HCT116 (cell line): ENCODE measurements around the gene ZNF750. TPM values are rescaled to one million over a fixed set of nuclear protein-coding genes. Genes with fewer than 3 reads are reported as not detected.

Experiments used
- ATAC-seq: fragments of 200-7000 bp; cut with Tn5 transposase; 2 replicates; pipeline ENCODE4 v1.9.1; 2020; ENCODE audit warnings: mild to moderate bottlenecking, moderate library complexity
- BruUV-seq: library from RNA; stranded (reverse); fragments of 400-500 nt; replicated peaks from 2 replicates; lab custom pipeline; 2021; lab: Mats Ljungman, UMichigan
- CTCF ChIA-PET: fragments of 300-600 bp; sonication (Branson Sonifier 250); formaldehyde crosslinking; loops from one replicate; lab custom pipeline; 2021; ENCODE audit warnings: antibody characterized with exemption; lab: Charles Lee
- POLR2A ChIA-PET: fragments of 300-600, 350-600 bp; sonication (Branson Sonifier 250); formaldehyde crosslinking; loops from one replicate; lab custom pipeline; 2021; ENCODE audit warnings: antibody characterized with exemption; lab: Charles Lee
- RAD21 ChIA-PET, 2 experiments: fragments of 300-600 bp; sonication (Branson Sonifier 250); formaldehyde crosslinking; loops; one replicate each; lab custom pipeline; 2023; ENCODE audit warnings: low total read pairs in 2 of 2; ENCODE audit not compliant: uncharacterized antibody in 2 of 2, unreplicated experiment in 2 of 2, low non-redundant PET in 1 of 2; lab: Charles Lee
- DNase-seq: peaks from one replicate; pipeline ENCODE4 v3.0.0-alpha.2; 2010; ENCODE audit warnings: low read depth, low spot score
- H2AFZ ChIP-seq: fragments of 200-600 bp; shearing (Covaris generic), sonication (generic); 2 replicates; pipeline ENCODE4 v1.6.1; 2017; ENCODE audit warnings: low read depth, mixed run types, mixed read lengths, antibody characterized with exemption, low read length; ENCODE audit not compliant: poor library complexity, severe bottlenecking
- H3K27ac ChIP-seq: 2 replicates; pipeline ENCODE4 v1.5.1; 2012; ENCODE audit warnings: low read depth, low read length
- H3K27me3 ChIP-seq: fragments of 200-600 bp; sonication (generic); 2 replicates; pipeline ENCODE4 v1.6.1; 2016; ENCODE audit warnings: mixed run types, low read length, mixed read lengths; ENCODE audit not compliant: insufficient read depth
- H3K36me3 ChIP-seq, 2 experiments: fragments of 200-500 bp in 1 of 2; fragments of 200-600 bp in 1 of 2; sonication (Bioruptor generic) in 1 of 2; sonication (generic) in 1 of 2; 2 replicates each; pipeline versions ENCODE4 v1.5.1 to v1.6.1; 2014 to 2016; ENCODE audit warnings: low read length in 2 of 2, inconsistent platforms in 1 of 2, mixed read lengths in 1 of 2, mixed run types in 1 of 2; ENCODE audit not compliant: insufficient read depth in 2 of 2, control insufficient read depth in 1 of 2
- H3K4me1 ChIP-seq, 2 experiments: fragments of 200-600 bp in 1 of 2; sonication (generic) in 1 of 2; 2 replicates each; pipeline versions ENCODE4 v1.5.1 to v1.6.1; 2012 to 2017; ENCODE audit warnings: low read length in 2 of 2, inconsistent platforms in 1 of 2, mild to moderate bottlenecking in 1 of 2, mixed read lengths in 1 of 2, mixed run types in 1 of 2, moderate library complexity in 1 of 2; ENCODE audit not compliant: insufficient read depth in 2 of 2, control insufficient read depth in 1 of 2
- H3K4me2 ChIP-seq: fragments of 200-600 bp; sonication (generic); 2 replicates; pipeline ENCODE4 v1.6.1; 2017; ENCODE audit warnings: mixed run types, low read length, mixed read lengths
- H3K4me3 ChIP-seq, 2 experiments: fragments of 200-600 bp in 1 of 2; sonication (generic) in 1 of 2; replicated peaks in 1 of 2; 2 replicates each; pipeline ENCODE4 v1.5.1; 2011 to 2016; ENCODE audit warnings: low read length in 2 of 2, control low read depth in 1 of 2, low read depth in 1 of 2, mild to moderate bottlenecking in 1 of 2, mixed read lengths in 1 of 2, mixed run types in 1 of 2
- H3K79me2 ChIP-seq: fragments of 200-600 bp; sonication (generic); 2 replicates; pipeline ENCODE4 v1.6.1; 2017; ENCODE audit warnings: mild to moderate bottlenecking, mixed run types, low read length, moderate library complexity, mixed read lengths; ENCODE audit not compliant: insufficient read depth
- H3K9ac ChIP-seq: fragments of 200-600 bp; sonication (generic); 2 replicates; pipeline ENCODE4 v1.6.1; 2016; ENCODE audit warnings: low read length, mixed read lengths
- H3K9me2 ChIP-seq: fragments of 200-600 bp; sonication (generic), shearing (Covaris generic); 2 replicates; pipeline ENCODE4 v1.6.1; 2017; ENCODE audit warnings: mixed run types, mild to moderate bottlenecking, moderate library complexity; ENCODE audit not compliant: insufficient read depth
- H3K9me3 ChIP-seq, 2 experiments: fragments of 200-500 bp in 1 of 2; fragments of 200-600 bp in 1 of 2; sonication (Bioruptor generic) in 1 of 2; sonication (generic) in 1 of 2; 2 replicates each; pipeline ENCODE4 v1.6.1; 2014 to 2017; ENCODE audit warnings: low read length in 2 of 2, mixed read lengths in 2 of 2, inconsistent platforms in 1 of 2, low read depth in 1 of 2, mild to moderate bottlenecking in 1 of 2, mixed run types in 1 of 2, moderate library complexity in 1 of 2; ENCODE audit not compliant: control insufficient read depth in 1 of 2, insufficient read depth in 1 of 2
- H4K20me1 ChIP-seq: fragments of 200-600 bp; sonication (generic), shearing (Covaris generic); 2 replicates; pipeline ENCODE4 v1.6.1; 2017; ENCODE audit warnings: mixed run types, mild to moderate bottlenecking, moderate library complexity; ENCODE audit not compliant: insufficient read depth
- ELF1 ChIP-seq: IDR thresholded peaks from 2 replicates; pipeline ENCODE4 v1.6.1; 2012; ENCODE audit warnings: low read depth, borderline replicate concordance
- EZH2 ChIP-seq: fragments of 200-600 bp; sonication (generic); IDR thresholded peaks from 2 replicates; pipeline ENCODE4 v1.6.1; 2017; ENCODE audit warnings: antibody characterized with exemption, mixed run types
- FOSL1 ChIP-seq: IDR thresholded peaks from 2 replicates; pipeline ENCODE4 v1.6.1; 2012; ENCODE audit warnings: low read depth
- JUND ChIP-seq: IDR thresholded peaks from 2 replicates; pipeline ENCODE4 v1.6.1; 2012
- POLR2A ChIP-seq: IDR thresholded peaks from 2 replicates; pipeline ENCODE4 v1.7.0; 2011; ENCODE audit warnings: borderline replicate concordance; ENCODE audit not compliant: insufficient read depth, insufficient read length; ENCODE audit errors: extremely low read depth
- REST ChIP-seq: IDR thresholded peaks from 2 replicates; pipeline ENCODE4 v1.6.1; 2012; ENCODE audit warnings: low read depth
- SP1 ChIP-seq: IDR thresholded peaks from 2 replicates; pipeline ENCODE4 v1.6.1; 2012; ENCODE audit warnings: low read depth
- SRF ChIP-seq: IDR thresholded peaks from 2 replicates; pipeline ENCODE4 v1.6.1; 2012; ENCODE audit warnings: low read depth
- TCF7L2 ChIP-seq: IDR thresholded peaks from 2 replicates; pipeline ENCODE4 v1.7.0; 2011; ENCODE audit warnings: borderline replicate concordance, inconsistent platforms; ENCODE audit not compliant: insufficient read depth, insufficient read length; ENCODE audit errors: extremely low read depth
- ZBTB33 ChIP-seq: IDR thresholded peaks from 2 replicates; pipeline ENCODE4 v1.6.1; 2011; ENCODE audit warnings: mild to moderate bottlenecking, low read length, moderate library complexity; ENCODE audit not compliant: insufficient replicate concordance; ENCODE audit errors: extremely low read depth
- ZFX ChIP-seq: fragments of 450-650 bp; IDR thresholded peaks from 2 replicates; pipeline ENCODE4 v1.6.1; 2017
- ZNF274 ChIP-seq: fragments of 200-500 bp; sonication (Bioruptor generic); IDR thresholded peaks from 2 replicates; pipeline ENCODE4 v1.6.1; 2014; ENCODE audit warnings: mild to moderate bottlenecking, low read depth, low read length, inconsistent platforms
- intact Hi-C: fragments of 100-400 bp; cut with micrococcal nuclease; formaldehyde crosslinking; loops from 2 replicates; pipeline ENCODE4 v1.10.0; 2022
- total RNA-seq: library from RNA; stranded (reverse); gene quantifications from one replicate; pipeline ENCODE4 v1.2.1, GENCODE V29; 2021; ENCODE audit not compliant: unreplicated experiment
- TF ChIP-seq, protein P1 (sequence below), 3 experiments: fragments of 200-600 bp in 1 of 3; sonication (generic) in 1 of 3; IDR thresholded peaks in 2 of 3; conservative IDR thresholded peaks in 1 of 3; 2 replicates each; pipeline ENCODE4 v1.5.1; 2012 to 2017; ENCODE audit warnings: low read depth in 2 of 3, low read length in 2 of 3, antibody characterized with exemption in 1 of 3, borderline replicate concordance in 1 of 3, control low read depth in 1 of 3, mild to moderate bottlenecking in 1 of 3, mixed read lengths in 1 of 3, mixed run types in 1 of 3, moderate library complexity in 1 of 3; ENCODE audit not compliant: insufficient read depth in 1 of 3

ZNF750 gene
- total RNA-seq, 1 experiment from 2014 or later = not detected

DNA sequence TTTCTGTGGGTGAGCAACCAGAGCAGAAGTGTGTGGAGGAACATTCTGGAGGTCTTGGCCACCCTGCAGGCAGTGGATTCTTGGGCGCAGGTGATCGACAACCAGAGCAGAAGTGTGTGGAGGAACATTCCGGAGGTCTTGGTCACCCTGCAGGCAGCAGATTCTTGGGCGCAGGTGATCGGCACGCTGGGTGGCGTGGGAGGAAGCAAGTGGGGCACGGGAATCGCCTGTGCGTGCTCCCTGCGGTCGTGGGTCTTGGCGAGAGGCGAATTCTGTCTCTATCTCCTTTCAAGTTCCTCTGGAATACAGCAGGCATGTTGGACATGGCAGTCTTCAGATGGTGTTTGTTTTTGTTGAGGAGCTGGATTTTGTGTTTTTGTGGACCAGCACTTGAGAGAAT, 30.7 kb upstream of the ZNF750 start:
- H3K4me3 ChIP-seq = no peak overlapping the region
- intact Hi-C loops = no loop called here
- BruUV-seq = no TSS peak
- no peak for TF ChIP-seq POLR2A
- TF ChIP-seq JUND = no peak
- TF ChIP-seq ZNF274 = no peak
- TF ChIP-seq ZBTB33 = no peak
- TF ChIP-seq SRF = no peak
- no peak for TF ChIP-seq ZFX
- no peak for TF ChIP-seq EZH2
- TF ChIP-seq, all 23 proteins: peak for 0
- Histone ChIP-seq H3K36me3 (peaks cover 0 to 15% of the 10 kb centered on the region in 2 experiments; a peak in 1 of 4 replicates), H3K9me3 (no peaks in the 10 kb centered on the region), H3K4me1 (peaks cover 3 to 30% of the 10 kb centered on the region in 2 experiments), H3K9me2 (no peaks in the 10 kb centered on the region), H3K9ac (no peak overlapping the region), H4K20me1 (peaks cover 2% of the 10 kb centered on the region; the same call in 1 of the 2 replicates), H3K79me2 (peaks cover 22% of the 10 kb centered on the region), H3K27me3 (no peaks in the 10 kb centered on the region), H2AFZ (no peak overlapping the region), H3K4me2 (no peak overlapping the region), H3K27ac (no peak overlapping the region)
- ChIA-PET CTCF (interaction anchor here (1.6 kb wide), 1 partner anchor 14 kb away, joined by 3 read pairs; no protein-coding TSS in a partner anchor), POLR2A (no interaction called here), RAD21 (no interaction called here)
- ATAC-seq (no peak), DNase-seq (no peak)

- H4K20me1 ChIP-seq = peaks cover 4% of the 10 kb centered on the region; the same call in 1 of the 2 replicates
- H2AFZ ChIP-seq = no peak overlapping the region
- peaks cover 4 to 30% of the 10 kb centered on the region in 2 experiments for H3K4me1 ChIP-seq
- H3K79me2 ChIP-seq = peaks cover 22% of the 10 kb centered on the region
- H3K4me3 ChIP-seq = no peak overlapping the region
- TF ChIP-seq FOSL1 (no peak), JUND (no peak), EZH2 (no peak), SP1 (no peak), ELF1 (no peak), TCF7L2 (no peak), REST (no peak)
- TF ChIP-seq, protein P1, sequence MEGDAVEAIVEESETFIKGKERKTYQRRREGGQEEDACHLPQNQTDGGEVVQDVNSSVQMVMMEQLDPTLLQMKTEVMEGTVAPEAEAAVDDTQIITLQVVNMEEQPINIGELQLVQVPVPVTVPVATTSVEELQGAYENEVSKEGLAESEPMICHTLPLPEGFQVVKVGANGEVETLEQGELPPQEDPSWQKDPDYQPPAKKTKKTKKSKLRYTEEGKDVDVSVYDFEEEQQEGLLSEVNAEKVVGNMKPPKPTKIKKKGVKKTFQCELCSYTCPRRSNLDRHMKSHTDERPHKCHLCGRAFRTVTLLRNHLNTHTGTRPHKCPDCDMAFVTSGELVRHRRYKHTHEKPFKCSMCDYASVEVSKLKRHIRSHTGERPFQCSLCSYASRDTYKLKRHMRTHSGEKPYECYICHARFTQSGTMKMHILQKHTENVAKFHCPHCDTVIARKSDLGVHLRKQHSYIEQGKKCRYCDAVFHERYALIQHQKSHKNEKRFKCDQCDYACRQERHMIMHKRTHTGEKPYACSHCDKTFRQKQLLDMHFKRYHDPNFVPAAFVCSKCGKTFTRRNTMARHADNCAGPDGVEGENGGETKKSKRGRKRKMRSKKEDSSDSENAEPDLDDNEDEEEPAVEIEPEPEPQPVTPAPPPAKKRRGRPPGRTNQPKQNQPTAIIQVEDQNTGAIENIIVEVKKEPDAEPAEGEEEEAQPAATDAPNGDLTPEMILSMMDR (IDR thresholded peaks at IDR 0.05 in 2 of 3, conservative IDR thresholded peaks at IDR 0.05 in 1 of 3; ENCODE audit: borderline replicate concordance in 1 of 3, insufficient read depth in 1 of 3, low read depth in 2 of 3, low read length in 2 of 3) = no peak
- H3K36me3 ChIP-seq = peaks cover 0 to 15% of the 10 kb centered on the region in 2 experiments; a peak in 1 of 4 replicates
- POLR2A ChIA-PET = no interaction called here
- CTCF ChIA-PET = no interaction called here
- H3K9ac ChIP-seq = no peak overlapping the region
- intact Hi-C loops = no loop called here
- DNase-seq (no peak), ATAC-seq (no peak)
- H3K27ac ChIP-seq = no peak overlapping the region
- no peaks in the 10 kb centered on the region for H3K9me3 ChIP-seq
- H3K27me3 ChIP-seq = no peaks in the 10 kb centered on the region
- no peaks in the 10 kb centered on the region for H3K9me2 ChIP-seq
- RAD21 ChIA-PET = no interaction called here
- no TSS peak for BruUV-seq
- no peak overlapping the region for H3K4me2 ChIP-seq
Observed at GRCh38 chr17:82870091-82870491, 30.3 kb upstream of the ZNF750 start.
